Ascending aorta (tissue), 2 donors: ENCODE data around the gene EDC3. TPM values are rescaled to one million over a fixed set of nuclear protein-coding genes. Genes with fewer than 3 reads are reported as not detected.
"Not testable (repeated sequence)": the region's sequence is repeated elsewhere in the genome, so short reads cannot be mapped to it uniquely, and the experiment has no call there.

Experiments used
- DNase-seq, 2 donors: peaks; one replicate each; pipeline ENCODE4 v3.0.0-alpha.2; 2019; ENCODE audit warnings: low spot score in 2 of 2
- H3K27ac ChIP-seq, 2 donors: fragments of 200-600 bp; sonication (generic); one replicate each; pipeline ENCODE4 v1.5.1; 2016 to 2017; ENCODE audit warnings: mild to moderate bottlenecking in 1 of 2
- H3K27me3 ChIP-seq: fragments of 200-600 bp; sonication (generic); one replicate; pipeline ENCODE4 v1.5.1; 2017
- H3K36me3 ChIP-seq, 2 donors: fragments of 200-600 bp; sonication (generic); one replicate each; pipeline ENCODE4 v1.5.1; 2016
- H3K4me1 ChIP-seq, 2 donors: fragments of 200-600 bp; sonication (generic); one replicate each; pipeline ENCODE4 v1.5.1; 2016 to 2017; ENCODE audit warnings: mild to moderate bottlenecking in 1 of 2
- H3K4me3 ChIP-seq, 2 donors: fragments of 200-600 bp; sonication (generic); one replicate each; pipeline ENCODE4 v1.5.1; 2016 to 2017; ENCODE audit warnings: mild to moderate bottlenecking in 1 of 2
- H3K9me3 ChIP-seq, 2 donors: fragments of 200-600 bp; sonication (generic); one replicate each; pipeline ENCODE4 v1.5.1; 2016
- CTCF ChIP-seq, 3 experiments: fragments of 200-600 bp in 2 of 3; fragments of 450-650 bp in 1 of 3; sonication (generic) in 2 of 3; IDR thresholded peaks; one replicate each; pipeline ENCODE4 v1.5.1; 2016 to 2019; ENCODE audit warnings: antibody characterized with exemption in 3 of 3, mild to moderate bottlenecking in 1 of 3, moderate library complexity in 1 of 3
- intact Hi-C: fragments of 100-400 bp; cut with DNase I; formaldehyde crosslinking; loops from one replicate; pipeline ENCODE4 v1.15.1; 2023
- total RNA-seq: library from RNA; depleted of rRNA; stranded (reverse); fragments of >200 nt; gene quantifications from one replicate; pipeline ENCODE4 v1.1.0, GENCODE V29; 2016

The EDC3 gene
- total RNA-seq, result 8.8 TPM

DNA sequence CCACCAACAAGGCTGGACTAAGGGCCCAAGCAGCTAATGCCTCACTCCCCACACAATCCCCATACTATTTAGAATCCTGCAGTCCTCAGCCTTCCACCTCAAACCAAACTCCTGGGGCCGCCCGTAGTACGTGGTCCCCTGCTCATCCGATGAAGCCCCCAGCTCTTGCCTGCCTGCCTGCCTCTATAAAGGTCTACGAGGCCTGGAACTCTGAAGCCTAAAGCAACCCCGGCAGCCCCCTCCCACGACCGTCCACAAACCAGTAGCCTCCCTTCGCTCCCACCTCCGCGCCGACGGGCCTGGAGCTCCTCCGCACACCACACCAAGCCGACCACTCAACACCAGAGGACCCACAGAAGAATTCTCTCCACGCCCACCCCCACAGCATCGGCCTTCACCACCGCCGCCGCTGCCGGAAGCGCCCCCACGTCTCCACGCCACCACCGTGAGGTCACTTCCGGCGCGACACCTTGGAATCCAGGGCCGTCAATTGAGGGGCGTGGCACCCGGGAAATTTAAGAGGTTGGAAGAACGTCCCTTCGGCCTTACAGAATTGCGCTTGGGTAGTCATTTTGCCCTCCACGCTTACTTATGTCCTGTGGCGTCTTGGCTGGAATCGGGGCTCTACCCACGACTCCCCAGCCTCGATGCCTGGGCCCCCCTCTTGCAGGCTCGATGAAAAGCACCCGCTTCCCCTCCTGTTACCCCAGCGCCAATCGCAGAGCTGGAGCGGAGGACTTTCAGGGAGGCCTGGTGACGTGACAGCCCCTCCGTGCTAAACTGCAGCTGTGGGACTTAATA, at the start of gene EDC3:
Gene EDC3, minus strand, starts transcription at position 428 of the 801 bp plus-strand sequence. CDS start 20,900 bp downstream, outside the sequence.
- Histone ChIP-seq H3K27ac (peak within 1 kb of the TSS; percentile 88 to 91), H3K27me3 (no peaks in the 10 kb centered on the region), H3K9me3 (no peaks in the 10 kb centered on the region), H3K36me3 (no peaks in the 10 kb centered on the region), H3K4me3 (peak within 1 kb of the TSS; percentile 85 to 90), H3K4me1 (peaks cover 7 to 15% of the 10 kb centered on the region in 2 donors)
- DNase-seq, result peak; percentile 35 to 92
- intact Hi-C loops, result loop anchor here (1.0 to 10.0 kb wide), 3 partner anchors 78 to 231 kb away; partner anchors contain the start of genes ARID3B, CLK3 and UBL7
- TF ChIP-seq CTCF (IDR thresholded peaks at IDR 0.05), result no peak

GRCh38 chr15:74742422-74742821, 46.6 kb upstream of the EDC3 start:
- Histone ChIP-seq H3K4me1 (no peaks in the 10 kb centered on the region), H3K27ac (no peak overlapping the region), H3K9me3 (peaks cover 0 to 3% of the 10 kb centered on the region in 2 donors), H3K27me3 (no peaks in the 10 kb centered on the region), H3K36me3 (no peaks in the 10 kb centered on the region), H3K4me3 (no peak overlapping the region)
- intact Hi-C loops, result no loop called here
- TF ChIP-seq CTCF (IDR thresholded peaks at IDR 0.05), result no peak
- DNase-seq, result no peak

- H3K36me3 ChIP-seq, intact Hi-C loops, H3K27me3 ChIP-seq, H3K4me3 ChIP-seq, H3K4me1 ChIP-seq, H3K9me3 ChIP-seq, DNase-seq, H3K27ac ChIP-seq: not testable (repeated sequence)
Measured at GRCh38 chr15:74738239-74738638, 42.4 kb upstream of the EDC3 start.

DNA sequence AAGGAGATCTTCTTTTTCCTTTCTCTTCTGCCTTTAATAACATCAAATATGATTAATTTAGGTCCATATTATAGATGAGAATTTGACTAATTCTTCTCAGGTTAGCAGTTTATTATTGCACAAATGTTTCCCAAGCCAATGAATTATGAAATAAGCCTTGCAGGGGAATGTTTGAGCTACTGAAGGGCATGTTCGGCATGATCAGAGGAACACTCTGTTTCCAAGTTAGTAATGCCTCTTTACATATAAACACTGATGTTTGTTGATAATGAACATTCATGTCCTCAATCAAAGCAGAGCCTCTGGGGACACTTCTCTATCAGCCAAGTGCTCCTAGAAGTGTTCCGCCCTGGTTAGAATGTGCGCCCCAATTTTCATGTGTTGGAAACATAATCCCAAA, 39.5 kb upstream of the EDC3 start:
- DNase-seq, result no peak
- Histone ChIP-seq H3K36me3 (no peaks in the 10 kb centered on the region), H3K9me3 (no peaks in the 10 kb centered on the region), H3K4me3 (no peak overlapping the region), H3K27me3 (no peaks in the 10 kb centered on the region), H3K27ac (no peak overlapping the region), H3K4me1 (no peaks in the 10 kb centered on the region)
- no peak for TF ChIP-seq CTCF (IDR thresholded peaks at IDR 0.05)
- intact Hi-C loops, result no loop called here

DNA sequence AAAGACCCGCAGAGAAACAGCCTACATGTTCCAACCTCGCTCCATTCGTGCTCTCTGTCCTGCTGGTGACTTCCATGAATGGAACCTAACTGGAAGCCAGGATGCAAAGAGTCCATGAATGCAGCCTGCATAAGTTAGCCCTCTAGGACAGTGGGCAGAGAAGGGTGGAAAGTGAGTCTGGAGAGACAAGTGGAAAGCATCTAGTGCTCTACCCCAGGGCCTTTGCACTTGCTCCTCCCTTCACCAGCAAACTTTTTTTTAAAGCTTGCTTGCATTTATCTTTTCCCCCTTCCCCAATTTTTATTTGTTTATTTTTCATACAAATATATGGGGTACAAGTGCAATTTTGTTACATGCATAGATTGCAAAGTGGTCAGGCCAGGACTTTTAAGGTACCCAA, 37.4 kb upstream of the EDC3 start:
- no peak for TF ChIP-seq CTCF (IDR thresholded peaks at IDR 0.05)
- intact Hi-C loops, result no loop called here
- no peak overlapping the region for H3K4me3 ChIP-seq
- H3K9me3 ChIP-seq, result no peaks in the 10 kb centered on the region
- DNase-seq, result no peak
- no peaks in the 10 kb centered on the region for H3K4me1 ChIP-seq
- no peak overlapping the region for H3K27ac ChIP-seq
- no peaks in the 10 kb centered on the region for H3K27me3 ChIP-seq
- H3K36me3 ChIP-seq, result no peaks in the 10 kb centered on the region

GRCh38 chr15:74732846-74733245, 37.0 kb upstream of the EDC3 start:
- Histone ChIP-seq H3K36me3 (no peaks in the 10 kb centered on the region), H3K9me3 (no peaks in the 10 kb centered on the region), H3K27me3 (no peaks in the 10 kb centered on the region), H3K27ac (no peak overlapping the region), H3K4me3 (no peak overlapping the region), H3K4me1 (no peaks in the 10 kb centered on the region)
- no peak for DNase-seq
- no peak for TF ChIP-seq CTCF (IDR thresholded peaks at IDR 0.05)
- intact Hi-C loops, result no loop called here
